Loucy (cell line): ENCODE measurements around the gene FOXO3B.
"Not testable (repeated sequence)": the region's sequence is repeated elsewhere in the genome, so short reads cannot be mapped to it uniquely, and the experiment has no call there.

Source experiments
- H2AFZ ChIP-seq: fragments of 200-600 bp; sonication (generic); 2 replicates; pipeline ENCODE4 v1.6.0; 2016; ENCODE audit warnings: antibody characterized with exemption, mild to moderate bottlenecking, low read length, moderate library complexity
- H3F3A ChIP-seq: fragments of 200-600 bp; 2 replicates; pipeline ENCODE4 v1.6.0; 2016; ENCODE audit warnings: antibody characterized with exemption, low read depth, mild to moderate bottlenecking
- H3K27me3 ChIP-seq: fragments of 200-600 bp; sonication (generic); 2 replicates; pipeline ENCODE4 v1.6.1; 2014; ENCODE audit warnings: low read length, mild to moderate bottlenecking; ENCODE audit not compliant: insufficient read depth, poor library complexity, severe bottlenecking
- H3K36me3 ChIP-seq: fragments of 200-600 bp; sonication (generic); 2 replicates; pipeline ENCODE4 v1.6.1; 2016; ENCODE audit warnings: low read length; ENCODE audit not compliant: insufficient read depth
- H3K4me1 ChIP-seq: fragments of 200-600 bp; sonication (generic); 2 replicates; pipeline ENCODE4 v1.5.1; 2014; ENCODE audit warnings: low read length, mild to moderate bottlenecking; ENCODE audit not compliant: insufficient read depth, poor library complexity, severe bottlenecking
- H3K4me2 ChIP-seq: fragments of 200-600 bp; sonication (generic); 2 replicates; pipeline ENCODE4 v1.6.0; 2014; ENCODE audit warnings: antibody characterized with exemption, low read length, low read depth, mild to moderate bottlenecking; ENCODE audit not compliant: poor library complexity, severe bottlenecking
- H3K4me3 ChIP-seq: fragments of 200-600 bp; sonication (generic); 2 replicates; pipeline ENCODE4 v1.5.1; 2014; ENCODE audit warnings: low read length, mild to moderate bottlenecking, mixed read lengths; ENCODE audit not compliant: poor library complexity, severe bottlenecking
- H3K79me2 ChIP-seq: fragments of 200-600 bp; sonication (generic); 2 replicates; pipeline ENCODE4 v1.6.1; 2014; ENCODE audit warnings: low read length; ENCODE audit not compliant: insufficient read depth
- H3K9ac ChIP-seq: fragments of 200-600 bp; sonication (generic); 2 replicates; pipeline ENCODE4 v1.6.0; 2014; ENCODE audit warnings: mild to moderate bottlenecking, low read depth, low read length, moderate library complexity; ENCODE audit not compliant: poor library complexity, severe bottlenecking
- H3K9me2 ChIP-seq: fragments of 200-600 bp; sonication (generic); replicated peaks from 2 replicates; pipeline ENCODE4 v1.6.1; 2016; ENCODE audit warnings: low read depth, low read length, mixed read lengths
- H3K9me3 ChIP-seq: fragments of 200-600 bp; sonication (generic); 2 replicates; pipeline ENCODE4 v1.6.1; 2014; ENCODE audit warnings: mild to moderate bottlenecking, antibody characterized with exemption, low read length, low read depth; ENCODE audit not compliant: insufficient read depth
- H4K20me1 ChIP-seq: fragments of 200-600 bp; sonication (generic); 2 replicates; pipeline ENCODE4 v1.6.0; 2014; ENCODE audit warnings: antibody characterized with exemption, low read length, mild to moderate bottlenecking; ENCODE audit not compliant: insufficient read depth, poor library complexity, severe bottlenecking

FOXO3B gene

GRCh38 chr17:18676928-18677327 lies 5.2 kb downstream of the FOXO3B start:
- not testable (repeated sequence) for H4K20me1 ChIP-seq, H3K9me2 ChIP-seq, H3K79me2 ChIP-seq, H3K36me3 ChIP-seq, H3K27me3 ChIP-seq, H2AFZ ChIP-seq, H3K4me3 ChIP-seq, H3K9me3 ChIP-seq, H3K4me2 ChIP-seq, H3F3A ChIP-seq, H3K9ac ChIP-seq, H3K4me1 ChIP-seq

GRCh38 chr17:18672395-18673227 lies 9.5 kb downstream of the FOXO3B start:
- H3K36me3 ChIP-seq, H3K27me3 ChIP-seq, H3K79me2 ChIP-seq, H3K4me2 ChIP-seq, H3K9me2 ChIP-seq, H3F3A ChIP-seq, H2AFZ ChIP-seq, H3K9ac ChIP-seq, H3K4me1 ChIP-seq, H3K4me3 ChIP-seq, H4K20me1 ChIP-seq, H3K9me3 ChIP-seq: not testable (repeated sequence)

GRCh38 chr17:18668625-18669024 lies 13.5 kb downstream of the FOXO3B start:
- not testable (repeated sequence) for H3K9ac ChIP-seq, H3K9me3 ChIP-seq, H3K4me3 ChIP-seq, H3K4me1 ChIP-seq, H3K9me2 ChIP-seq, H3K79me2 ChIP-seq, H3F3A ChIP-seq, H2AFZ ChIP-seq, H3K27me3 ChIP-seq, H3K4me2 ChIP-seq, H4K20me1 ChIP-seq, H3K36me3 ChIP-seq

GRCh38 chr17:18667535-18667934 lies 14.6 kb downstream of the FOXO3B start:
- H3K9me3 ChIP-seq: not testable (repeated sequence)

GRCh38 chr17:18666326-18666725 lies 15.8 kb downstream of the FOXO3B start:
- H3K36me3 ChIP-seq, H3K4me2 ChIP-seq, H3K4me3 ChIP-seq, H2AFZ ChIP-seq, H3K79me2 ChIP-seq, H3K9me3 ChIP-seq, H3K9me2 ChIP-seq, H3K9ac ChIP-seq, H3F3A ChIP-seq, H3K4me1 ChIP-seq, H4K20me1 ChIP-seq, H3K27me3 ChIP-seq: not testable (repeated sequence)

More at GRCh38 chr17:18667535-18667934, 14.6 kb downstream of the FOXO3B start:
- H3K79me2 ChIP-seq, H3K4me2 ChIP-seq, H3K4me3 ChIP-seq, H3K36me3 ChIP-seq, H3K4me1 ChIP-seq, H3K27me3 ChIP-seq, H2AFZ ChIP-seq, H3K9me2 ChIP-seq, H4K20me1 ChIP-seq, H3K9ac ChIP-seq, H3F3A ChIP-seq: not testable (repeated sequence)

DNA sequence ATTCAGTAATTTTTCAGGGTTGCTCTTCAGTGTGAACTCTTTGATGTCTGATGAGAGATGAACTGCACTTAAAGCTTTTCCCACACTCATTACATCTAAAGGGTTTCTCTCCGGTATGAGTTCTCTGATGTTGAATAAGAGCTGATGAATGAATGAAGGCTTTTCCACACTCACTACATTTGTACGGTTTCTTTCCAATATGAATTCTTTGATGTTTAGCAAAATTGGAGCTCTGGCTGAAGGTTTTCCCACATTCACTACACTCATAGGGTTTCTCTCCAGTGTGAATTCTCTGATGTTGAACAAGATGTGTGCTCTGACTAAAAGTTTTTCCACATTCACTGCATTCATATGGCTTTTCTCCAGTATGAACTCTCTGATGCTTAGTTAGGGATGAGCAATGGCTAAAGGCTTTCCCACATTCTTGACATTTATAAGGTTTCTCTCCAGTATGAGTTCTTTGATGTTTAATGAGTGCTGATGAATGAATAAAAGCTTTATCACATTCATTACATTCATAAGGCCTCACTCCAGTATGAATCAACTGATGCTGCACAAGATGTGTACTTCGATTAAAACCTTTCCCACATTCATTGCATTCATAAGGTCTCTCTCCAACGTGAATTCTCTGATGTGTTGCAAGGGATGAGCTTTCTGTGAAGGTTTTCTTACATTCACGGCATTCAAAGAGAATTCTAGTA lies 20.0 kb downstream of the FOXO3B start:
- not testable (repeated sequence) for H3K4me2 ChIP-seq, H3K9ac ChIP-seq, H3K79me2 ChIP-seq, H3K4me1 ChIP-seq, H3K9me2 ChIP-seq, H3K4me3 ChIP-seq, H3K36me3 ChIP-seq, H2AFZ ChIP-seq, H4K20me1 ChIP-seq, H3F3A ChIP-seq, H3K27me3 ChIP-seq
- peaks cover 14% of the 10 kb centered on the region; the same call in 1 of the 2 replicates for H3K9me3 ChIP-seq

DNA sequence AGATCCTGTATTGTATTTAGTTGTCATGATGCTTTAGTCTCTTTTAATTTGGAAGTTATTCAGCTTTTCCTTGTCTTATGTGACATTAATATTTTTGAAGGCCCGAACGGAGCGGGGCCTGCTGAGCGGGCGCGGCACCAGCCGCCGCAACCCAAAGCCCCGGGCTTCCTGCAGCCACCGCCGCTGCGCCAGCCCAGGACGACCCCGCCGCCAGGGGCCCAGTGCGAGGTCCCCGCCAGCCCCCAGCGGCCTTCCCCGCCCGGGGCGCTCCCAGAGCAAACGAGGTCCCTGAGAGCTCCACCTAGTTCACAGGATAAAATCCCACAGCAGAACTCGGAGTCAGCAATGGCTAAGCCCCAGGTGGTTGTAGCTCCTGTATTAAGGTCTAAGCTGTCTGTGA lies 32.0 kb downstream of the FOXO3B start:
- H3F3A ChIP-seq, H2AFZ ChIP-seq, H3K9me3 ChIP-seq, H3K4me1 ChIP-seq, H3K9me2 ChIP-seq, H3K4me2 ChIP-seq, H3K79me2 ChIP-seq, H3K36me3 ChIP-seq, H3K27me3 ChIP-seq, H4K20me1 ChIP-seq, H3K9ac ChIP-seq, H3K4me3 ChIP-seq: not testable (repeated sequence)
